H9 (cell line): Measurements from ENCODE around the gene FFAR1. TPM values are rescaled to one million over a fixed set of nuclear protein-coding genes. Genes with fewer than 3 reads are reported as not detected.

ENCODE experiments used
- DNase-seq: peaks from one replicate; pipeline ENCODE4 v3.0.0-alpha.2; 2017
- H2AFZ ChIP-seq: one replicate; pipeline ENCODE4 v1.6.1; 2013; ENCODE audit warnings: mild to moderate bottlenecking, low read length, control low read depth, moderate library complexity
- H2AK5ac ChIP-seq: 2 replicates; pipeline ENCODE4 v1.6.1; 2013; ENCODE audit warnings: low read length, control low read depth, mixed read lengths; ENCODE audit not compliant: insufficient read length
- H2BK120ac ChIP-seq: one replicate; pipeline ENCODE4 v1.6.1; 2013; ENCODE audit warnings: low read depth, mild to moderate bottlenecking, low read length, control low read depth, inconsistent platforms; ENCODE audit not compliant: poor library complexity, severe bottlenecking
- H2BK12ac ChIP-seq: 2 replicates; pipeline ENCODE4 v1.6.1; 2013; ENCODE audit warnings: low read length, control low read depth, mixed read lengths, low read depth; ENCODE audit not compliant: insufficient read length
- H2BK15ac ChIP-seq: 2 replicates; pipeline ENCODE4 v1.6.1; 2013; ENCODE audit warnings: low read depth, low read length, control low read depth
- H2BK20ac ChIP-seq: one replicate; pipeline ENCODE4 v1.6.1; 2013; ENCODE audit warnings: low read depth, mild to moderate bottlenecking, low read length, control low read depth, inconsistent platforms; ENCODE audit not compliant: poor library complexity, severe bottlenecking
- H2BK5ac ChIP-seq: 2 replicates; pipeline ENCODE4 v1.6.1; 2013; ENCODE audit warnings: low read length, control low read depth, mixed read lengths; ENCODE audit not compliant: insufficient read length
- H3K14ac ChIP-seq: 2 replicates; pipeline ENCODE4 v1.6.1; 2013; ENCODE audit warnings: low read length, control low read depth; ENCODE audit not compliant: insufficient read depth
- H3K18ac ChIP-seq: 2 replicates; pipeline ENCODE4 v1.6.1; 2013; ENCODE audit warnings: low read depth, mild to moderate bottlenecking, mixed read lengths, low read length, control low read depth; ENCODE audit not compliant: insufficient read length
- H3K23ac ChIP-seq: 2 replicates; pipeline ENCODE4 v1.6.1; 2013; ENCODE audit warnings: low read length, control low read depth, mixed read lengths, low read depth; ENCODE audit not compliant: insufficient read length
- H3K23me2 ChIP-seq: 2 replicates; pipeline ENCODE4 v1.6.1; 2013; ENCODE audit warnings: low read depth, mild to moderate bottlenecking, mixed read lengths, low read length, control low read depth; ENCODE audit not compliant: insufficient read length, poor library complexity, severe bottlenecking
- H3K27ac ChIP-seq: 2 replicates; pipeline ENCODE4 v1.5.1; 2013; ENCODE audit warnings: low read length, control low read depth, mixed read lengths, low read depth; ENCODE audit not compliant: insufficient read length
- H3K27me3 ChIP-seq: 2 replicates; pipeline ENCODE4 v1.6.1; 2013; ENCODE audit warnings: low read length, control low read depth, inconsistent platforms; ENCODE audit not compliant: insufficient read depth
- H3K4ac ChIP-seq: 2 replicates; pipeline ENCODE4 v1.6.1; 2013; ENCODE audit warnings: low read depth, mild to moderate bottlenecking, control low read depth, inconsistent platforms, low read length, moderate library complexity
- H3K4me1 ChIP-seq: 2 replicates; pipeline ENCODE4 v1.6.1; 2013; ENCODE audit warnings: low read length, control low read depth, inconsistent platforms; ENCODE audit not compliant: insufficient read depth
- H3K4me2 ChIP-seq: 2 replicates; pipeline ENCODE4 v1.6.1; 2013; ENCODE audit warnings: low read length, control low read depth, mixed read lengths; ENCODE audit not compliant: insufficient read length, insufficient read depth
- H3K56ac ChIP-seq: 2 replicates; pipeline ENCODE4 v1.6.1; 2013; ENCODE audit warnings: low read depth, mild to moderate bottlenecking, mixed read lengths, low read length, control low read depth; ENCODE audit not compliant: insufficient read length
- H3K79me1 ChIP-seq: 2 replicates; pipeline ENCODE4 v1.6.1; 2013; ENCODE audit warnings: low read depth, mild to moderate bottlenecking, moderate library complexity, low read length, control low read depth, inconsistent platforms; ENCODE audit not compliant: insufficient read depth, poor library complexity, severe bottlenecking
- H3K79me2 ChIP-seq: 2 replicates; pipeline ENCODE4 v1.6.1; 2013; ENCODE audit warnings: low read length, control low read depth, inconsistent platforms; ENCODE audit not compliant: insufficient read depth
- H3K9ac ChIP-seq: 2 replicates; pipeline ENCODE4 v1.6.1; 2013; ENCODE audit warnings: low read length, control low read depth, mixed read lengths; ENCODE audit not compliant: insufficient read length; ENCODE audit errors: extremely low read depth
- H3K9me3 ChIP-seq: one replicate; pipeline ENCODE4 v1.6.1; 2013; ENCODE audit warnings: low read depth, low read length, inconsistent platforms; ENCODE audit not compliant: control insufficient read depth
- H3T11ph ChIP-seq: one replicate; pipeline ENCODE4 v1.6.1; 2013; ENCODE audit warnings: mild to moderate bottlenecking, low read length, control low read depth, inconsistent platforms
- H4K20me1 ChIP-seq: one replicate; pipeline ENCODE4 v1.6.1; 2013; ENCODE audit not compliant: control insufficient read depth, insufficient read length, insufficient read depth
- H4K5ac ChIP-seq: 2 replicates; pipeline ENCODE4 v1.6.1; 2013; ENCODE audit warnings: low read depth, mild to moderate bottlenecking, mixed read lengths, low read length, control low read depth; ENCODE audit not compliant: insufficient read length
- H4K8ac ChIP-seq: replicated peaks from 2 replicates; pipeline ENCODE4 v1.6.1; 2013; ENCODE audit warnings: low read length, control low read depth, mixed read lengths, low read depth; ENCODE audit not compliant: insufficient read length
- H4K91ac ChIP-seq: 2 replicates; pipeline ENCODE4 v1.6.1; 2013; ENCODE audit warnings: low read depth, mild to moderate bottlenecking, moderate library complexity, mixed read lengths, low read length, control low read depth; ENCODE audit not compliant: insufficient read length
- H3K27ac Mint-ChIP-seq, 3 experiments: 2 replicates in 2 of 3; 3 replicates in 1 of 3; pipeline ENCODE4 v1.8.0; 2020 to 2021; ENCODE audit warnings: mixed read lengths in 3 of 3, mild to moderate bottlenecking in 1 of 3, moderate library complexity in 1 of 3
- H3K27me3 Mint-ChIP-seq: 2 replicates; pipeline ENCODE4 v1.8.0; 2021; ENCODE audit warnings: low read depth, mild to moderate bottlenecking, moderate library complexity, mixed read lengths
- H3K36me3 Mint-ChIP-seq, 3 experiments: 2 replicates in 2 of 3; 3 replicates in 1 of 3; pipeline ENCODE4 v1.8.0; 2020 to 2021; ENCODE audit warnings: low read depth in 3 of 3, mixed read lengths in 3 of 3; ENCODE audit not compliant: insufficient read depth in 1 of 3
- H3K4me1 Mint-ChIP-seq, 2 experiments: 2 replicates each; pipeline ENCODE4 v1.8.0; 2020; ENCODE audit warnings: mixed read lengths in 2 of 2
- H3K4me3 Mint-ChIP-seq, 2 experiments: 2 replicates in 1 of 2; 3 replicates in 1 of 2; pipeline ENCODE4 v1.8.0; 2020 to 2021; ENCODE audit warnings: mild to moderate bottlenecking in 2 of 2, mixed read lengths in 2 of 2, moderate library complexity in 1 of 2
- H3K9me3 Mint-ChIP-seq, 2 experiments: 2 replicates in 1 of 2; 3 replicates in 1 of 2; pipeline ENCODE4 v1.8.0; 2020; ENCODE audit warnings: mild to moderate bottlenecking in 2 of 2, mixed read lengths in 2 of 2, moderate library complexity in 1 of 2
- CTCF ChIP-seq: fragments of 200-600 bp; sonication (generic); conservative IDR thresholded peaks from 3 replicates; pipeline ENCODE4 v1.8.0; 2021; ENCODE audit warnings: antibody characterized with exemption, mild to moderate bottlenecking
- WGBS: extraction: QIAGEN DNeasy Blood & Tissue Kit; methylation state at CpG from one replicate; pipeline ENCODE4 v1.1.7; 2013; ENCODE audit warnings: missing lambda C conversion rate, low lambda C conversion rate, mixed read lengths; ENCODE audit not compliant: insufficient read length; ENCODE audit errors: extremely low coverage; 5-methylcytosine and 5-hydroxymethylcytosine counted together
- total RNA-seq: library from RNA; stranded (reverse); gene quantifications from 2 replicates; pipeline ENCODE4 v1.2.1, GENCODE V29; 2021

FFAR1 gene
- total RNA-seq, 1 experiment from 2014 or later: not detected

- no peak overlapping the region for H2AFZ ChIP-seq
- no peak overlapping the region for H3K27ac ChIP-seq
- no peak for DNase-seq
- no peaks in the 10 kb centered on the region for H3K27me3 ChIP-seq
- Mint-ChIP-seq H3K4me3 (no peak overlapping the region), H3K9me3 (no peaks in the 10 kb centered on the region), H3K27ac (no peak overlapping the region), H3K27me3 (peaks cover 1% of the 10 kb centered on the region; the same call in 1 of the 2 replicates), H3K36me3 (no peaks in the 10 kb centered on the region), H3K4me1 (peaks cover 0 to 5% of the 10 kb centered on the region in 2 experiments; a peak in 3 of 4 replicates)
- no peak overlapping the region for H3K9ac ChIP-seq
- H3K9me3 ChIP-seq: no peaks in the 10 kb centered on the region
- no peak overlapping the region for H4K8ac ChIP-seq
- no peak overlapping the region for H2BK12ac ChIP-seq
- no peak overlapping the region for H4K5ac ChIP-seq
- no peaks in the 10 kb centered on the region for H3K4me1 ChIP-seq
- no peak overlapping the region for H3K23ac ChIP-seq
- H3K23me2 ChIP-seq: no peaks in the 10 kb centered on the region
- no peak for TF ChIP-seq CTCF
- WGBS: no CpG with 5 or more reads among the region's 10 CpGs
- no peaks in the 10 kb centered on the region for H3K79me1 ChIP-seq
- no peak overlapping the region for H4K91ac ChIP-seq
- H3T11ph ChIP-seq: no peak overlapping the region
- no peak overlapping the region for H3K4me2 ChIP-seq
- no peak overlapping the region for H2BK5ac ChIP-seq
- H2BK120ac ChIP-seq: no peak overlapping the region
- H3K4ac ChIP-seq: no peak overlapping the region
- H2BK20ac ChIP-seq: no peak overlapping the region
- no peaks in the 10 kb centered on the region for H4K20me1 ChIP-seq
- H2AK5ac ChIP-seq: no peak overlapping the region
- H3K18ac ChIP-seq: no peak overlapping the region
- H3K79me2 ChIP-seq: no peaks in the 10 kb centered on the region
- no peak overlapping the region for H2BK15ac ChIP-seq
- H3K14ac ChIP-seq: no peak overlapping the region
- no peak overlapping the region for H3K56ac ChIP-seq
These were observed 47.4 kb upstream of the FFAR1 start for GRCh38 chr19:35300339-35300649.
